SJSA1 (cell line): ENCODE results near the gene PRR36. TPM values are rescaled to one million over a fixed set of nuclear protein-coding genes. Genes with fewer than 3 reads are reported as not detected.

ENCODE experiments used
- DNase-seq, 2 experiments: peaks; one replicate each; pipeline ENCODE4 v3.0.0-alpha.2; 2015 to 2020; ENCODE audit warnings: low spot score in 2 of 2, low read depth in 1 of 2
- H3K27ac ChIP-seq: fragments of 250-450 bp; sonication (Bioruptor Pico); 2 replicates; pipeline ENCODE4 v1.5.1; 2020; ENCODE audit warnings: mild to moderate bottlenecking, moderate library complexity
- H3K27me3 ChIP-seq: fragments of 250-450 bp; sonication (Bioruptor Pico); replicated peaks from 2 replicates; pipeline ENCODE4 v1.5.1; 2020; ENCODE audit warnings: mild to moderate bottlenecking, moderate library complexity
- H3K36me3 ChIP-seq: fragments of 250-450 bp; sonication (Bioruptor Pico); 2 replicates; pipeline ENCODE4 v1.5.1; 2020; ENCODE audit warnings: mild to moderate bottlenecking
- H3K4me1 ChIP-seq: fragments of 250-450 bp; sonication (Bioruptor Pico); replicated peaks from 2 replicates; pipeline ENCODE4 v1.6.1; 2021; ENCODE audit warnings: mild to moderate bottlenecking
- H3K4me3 ChIP-seq: fragments of 250-450 bp; sonication (Bioruptor Pico); 2 replicates; pipeline ENCODE4 v1.5.1; 2020; ENCODE audit warnings: mild to moderate bottlenecking
- H3K9me3 ChIP-seq: fragments of 250-450 bp; sonication (Bioruptor Pico); replicated peaks from 2 replicates; pipeline ENCODE4 v1.5.1; 2020; ENCODE audit warnings: mild to moderate bottlenecking
- total RNA-seq: library from RNA; depleted of rRNA; stranded (reverse); fragments of >200 nt; shearing (Covaris generic); gene quantifications from 2 replicates; pipeline ENCODE4 v1.2.3, GENCODE V29; 2014

PRR36 gene
- total RNA-seq, 1 experiment from 2014 or later = not detected

DNA sequence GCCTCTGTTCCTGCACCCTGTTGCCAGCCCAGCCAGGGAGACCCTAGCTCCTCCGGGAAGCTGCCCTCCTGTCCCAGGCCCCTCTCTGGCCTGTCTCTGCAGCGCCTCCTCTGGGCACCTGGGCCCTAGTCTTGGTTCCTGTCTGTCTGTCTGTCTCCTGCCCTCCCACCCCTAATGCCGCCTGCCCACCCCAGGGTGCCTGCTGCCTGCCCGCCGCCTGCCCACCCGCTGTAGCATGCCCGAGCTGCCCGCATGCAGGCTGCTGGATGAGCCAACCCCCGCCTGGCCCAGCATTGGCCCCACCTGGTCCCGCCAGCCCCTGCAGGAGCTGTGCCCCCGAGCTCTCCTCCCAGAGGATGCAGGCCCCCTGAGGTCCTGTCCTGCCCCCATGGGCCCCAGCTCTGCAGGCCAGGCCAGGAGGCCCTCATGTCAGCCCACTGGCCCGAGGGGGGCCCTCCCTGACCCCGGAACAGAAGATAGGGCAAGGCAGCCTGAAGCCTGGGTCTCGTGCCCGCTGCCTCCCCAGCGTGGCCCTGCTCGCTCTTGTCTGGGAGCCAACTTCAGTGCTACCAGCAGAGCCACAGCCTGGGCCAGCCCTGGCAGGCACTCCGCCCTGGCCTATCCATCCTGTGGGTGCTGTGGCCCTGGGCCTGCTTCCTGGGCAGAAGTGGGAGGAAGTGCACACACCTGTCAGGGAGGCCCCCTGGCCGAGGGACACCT, 34.7 kb upstream of the PRR36 start:
- H3K27ac ChIP-seq = no peak overlapping the region
- H3K27me3 ChIP-seq = no peaks in the 10 kb centered on the region
- H3K4me1 ChIP-seq = peaks cover 8% of the 10 kb centered on the region
- no peak overlapping the region for H3K4me3 ChIP-seq
- DNase-seq = no peak
- no peaks in the 10 kb centered on the region for H3K9me3 ChIP-seq
- peaks cover 55% of the 10 kb centered on the region for H3K36me3 ChIP-seq

DNA sequence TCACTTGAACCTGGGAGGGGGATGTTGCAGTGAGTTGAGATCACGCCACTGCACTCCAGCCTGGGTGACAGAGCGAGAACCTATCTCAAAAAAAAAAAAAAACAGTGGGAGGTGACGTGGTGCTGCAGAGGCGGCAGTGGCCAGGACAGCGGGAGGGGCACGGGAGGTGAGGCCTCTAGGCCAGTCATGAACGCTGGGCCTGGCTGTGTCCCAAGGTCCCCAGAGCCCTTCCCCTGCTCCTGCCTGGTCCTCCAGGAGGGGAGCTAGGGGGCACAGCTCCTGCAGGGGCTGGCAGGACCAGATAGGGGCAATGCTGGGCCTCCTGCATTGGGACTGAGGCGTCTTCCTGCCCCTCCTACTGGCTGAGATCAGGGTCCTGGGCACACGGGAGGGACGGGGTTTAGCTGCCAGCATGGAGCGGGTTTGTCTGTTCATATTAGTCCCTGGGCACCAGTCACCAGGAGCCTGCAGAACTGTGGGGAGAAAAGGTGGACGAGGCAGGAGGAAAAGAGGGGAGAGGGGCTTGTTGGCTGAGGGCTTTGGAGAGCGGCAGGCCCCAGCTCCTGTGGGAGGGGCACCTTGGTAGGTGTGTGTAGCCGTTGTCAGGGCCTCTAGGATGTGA, 34.0 kb upstream of the PRR36 start:
- H3K36me3 ChIP-seq = peaks cover 55% of the 10 kb centered on the region
- H3K27me3 ChIP-seq = no peaks in the 10 kb centered on the region
- H3K9me3 ChIP-seq = no peaks in the 10 kb centered on the region
- H3K4me3 ChIP-seq = no peak overlapping the region
- no peak for DNase-seq
- no peak overlapping the region for H3K27ac ChIP-seq
- H3K4me1 ChIP-seq = peaks cover 9% of the 10 kb centered on the region

DNA sequence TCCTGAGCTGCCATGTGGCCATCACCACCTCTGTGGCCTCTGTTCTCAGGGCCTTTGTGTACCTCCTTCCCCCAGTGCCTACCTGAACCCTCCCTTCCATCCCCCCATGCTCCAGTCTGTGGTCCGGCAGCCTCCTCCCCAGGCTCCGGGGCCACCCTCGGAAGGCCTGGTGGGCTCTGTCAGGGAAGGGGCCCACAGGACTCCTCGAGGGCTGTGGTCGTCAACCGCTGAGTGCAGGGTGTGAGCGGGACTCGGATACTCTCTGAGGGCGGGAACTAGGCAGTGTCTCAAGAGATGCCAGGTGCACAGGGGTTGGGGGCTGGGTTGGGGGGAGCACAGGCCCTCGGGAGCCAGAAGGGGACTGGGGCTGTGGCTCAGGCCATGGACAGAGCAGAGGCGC, 33.4 kb upstream of the PRR36 start:
- H3K36me3 ChIP-seq = peaks cover 52% of the 10 kb centered on the region
- H3K27ac ChIP-seq = no peak overlapping the region
- no peak overlapping the region for H3K4me3 ChIP-seq
- H3K4me1 ChIP-seq = peaks cover 16% of the 10 kb centered on the region
- no peaks in the 10 kb centered on the region for H3K9me3 ChIP-seq
- no peak for DNase-seq
- H3K27me3 ChIP-seq = no peaks in the 10 kb centered on the region

DNA sequence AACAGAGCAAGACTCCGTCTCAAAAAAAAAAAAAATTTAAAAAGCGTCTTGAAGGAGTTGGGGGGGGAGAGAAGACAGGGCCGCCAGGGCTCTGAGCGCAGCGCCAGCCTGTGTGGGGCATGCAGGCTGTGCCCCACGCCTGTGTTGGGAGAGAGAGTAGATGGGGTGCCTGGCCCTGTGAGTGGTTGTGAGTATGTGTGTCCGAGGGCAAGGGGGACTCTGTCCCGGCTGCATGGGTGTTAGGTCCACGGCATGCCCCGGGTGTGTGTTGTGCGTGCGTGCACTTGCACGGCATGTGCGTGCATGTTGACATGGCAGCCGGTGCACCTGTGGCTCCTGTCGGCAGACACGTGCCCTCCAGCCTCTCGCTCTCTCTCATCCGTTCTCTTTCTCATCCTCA, 32.9 kb upstream of the PRR36 start:
- H3K27me3 ChIP-seq = no peaks in the 10 kb centered on the region
- no peaks in the 10 kb centered on the region for H3K9me3 ChIP-seq
- H3K4me3 ChIP-seq = no peak overlapping the region
- no peak overlapping the region for H3K27ac ChIP-seq
- H3K4me1 ChIP-seq = peaks cover 16% of the 10 kb centered on the region
- DNase-seq = no peak
- H3K36me3 ChIP-seq = peaks cover 50% of the 10 kb centered on the region

DNA sequence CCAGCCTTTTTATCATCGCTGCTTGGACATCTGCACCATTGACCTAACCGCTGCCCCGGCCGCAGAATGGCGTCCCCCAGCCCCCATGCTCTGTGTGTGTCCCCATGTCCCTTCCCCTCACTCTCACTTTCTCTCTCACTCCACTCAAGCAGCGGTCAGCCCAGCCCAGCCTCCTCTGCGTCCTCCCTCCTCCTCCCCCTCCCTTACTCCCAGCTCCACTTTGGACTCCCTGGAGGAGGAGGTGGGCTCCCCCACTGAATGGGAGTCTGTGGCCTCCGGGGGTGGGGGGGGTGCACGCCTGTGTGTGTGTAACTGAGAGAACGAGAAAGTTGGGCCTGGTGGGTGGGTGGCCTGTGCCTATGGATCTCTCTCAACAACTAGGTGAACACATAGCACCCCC, 31.7 kb upstream of the PRR36 start:
- H3K27me3 ChIP-seq = no peaks in the 10 kb centered on the region
- no peaks in the 10 kb centered on the region for H3K9me3 ChIP-seq
- peaks cover 16% of the 10 kb centered on the region for H3K4me1 ChIP-seq
- no peak for DNase-seq
- H3K36me3 ChIP-seq = peaks cover 40% of the 10 kb centered on the region
- H3K4me3 ChIP-seq = no peak overlapping the region
- H3K27ac ChIP-seq = no peak overlapping the region

DNA sequence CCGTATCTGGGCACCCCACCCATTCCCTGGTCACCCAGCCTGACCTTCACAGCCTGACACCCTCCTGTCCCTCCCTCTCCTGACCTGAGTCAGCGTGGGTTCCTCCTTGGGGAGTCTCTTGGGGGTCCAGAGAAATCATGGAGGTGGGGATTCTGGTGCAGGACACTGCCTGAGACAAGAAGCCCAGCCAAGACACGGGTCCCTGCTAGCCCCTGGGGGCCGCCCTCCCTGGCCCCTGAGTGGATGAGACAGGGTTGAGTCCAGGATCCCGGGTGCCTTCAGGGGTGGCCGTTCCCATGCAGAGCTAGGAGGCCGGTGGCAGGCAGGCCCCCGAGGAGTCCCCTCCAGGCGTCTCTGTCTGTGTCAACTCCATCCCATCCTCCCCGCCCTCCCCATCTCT, 31.1 kb upstream of the PRR36 start:
- Histone ChIP-seq H3K27ac (no peak overlapping the region), H3K36me3 (peaks cover 34% of the 10 kb centered on the region), H3K27me3 (no peaks in the 10 kb centered on the region), H3K4me3 (no peak overlapping the region), H3K9me3 (no peaks in the 10 kb centered on the region), H3K4me1 (peaks cover 16% of the 10 kb centered on the region)
- DNase-seq = no peak

DNA sequence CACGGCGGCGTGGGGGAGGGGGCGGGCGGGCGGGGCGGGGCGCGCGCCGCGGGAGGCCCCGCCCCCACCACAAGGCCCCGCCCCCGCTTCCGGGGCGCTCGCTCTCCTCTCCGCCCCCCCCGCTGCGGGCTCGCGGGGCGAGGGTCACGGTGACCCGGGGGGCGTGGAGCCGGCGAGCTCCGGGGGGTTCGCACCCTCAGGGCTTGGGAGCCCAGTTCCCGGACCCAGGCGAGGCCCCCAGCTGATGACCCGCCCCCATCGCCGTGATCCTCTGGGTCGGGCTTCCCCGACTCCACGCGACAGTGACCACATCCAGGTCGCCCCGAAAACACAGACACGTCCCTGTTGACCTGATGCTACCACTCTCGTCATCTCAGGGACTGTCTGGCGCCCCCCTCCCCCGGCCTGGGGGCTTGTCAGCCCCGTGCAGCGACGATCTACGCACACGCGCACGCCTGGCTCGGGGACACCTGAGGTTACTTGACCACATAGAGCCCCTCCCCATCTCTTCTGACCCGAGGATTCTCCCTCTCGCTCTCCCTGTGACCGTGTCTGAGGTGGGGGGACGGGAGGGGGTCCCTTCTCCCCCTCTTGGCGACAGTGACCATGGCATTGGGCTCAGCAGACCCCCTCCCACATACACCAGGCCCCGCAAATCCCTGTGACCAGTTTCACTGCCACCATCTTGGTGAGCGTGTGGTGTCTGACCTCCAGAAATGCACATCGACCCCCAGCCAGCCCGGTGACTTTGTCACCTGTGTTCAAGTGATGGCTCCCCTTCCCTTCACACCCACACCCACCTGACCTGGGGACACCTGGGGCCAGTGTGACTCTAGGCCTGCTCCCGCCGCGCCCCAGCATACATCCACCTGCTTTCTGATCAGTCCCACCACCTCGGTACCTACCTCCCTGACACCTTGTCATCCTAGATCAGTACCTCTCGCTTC, 30.2 kb upstream of the PRR36 start:
- no peaks in the 10 kb centered on the region for H3K27me3 ChIP-seq
- peak overlapping the region; percentile 56 for H3K27ac ChIP-seq
- peaks cover 28% of the 10 kb centered on the region for H3K36me3 ChIP-seq
- peaks cover 16% of the 10 kb centered on the region for H3K4me1 ChIP-seq
- no peaks in the 10 kb centered on the region for H3K9me3 ChIP-seq
- H3K4me3 ChIP-seq = peak overlapping the region; percentile 91
- DNase-seq = peak; percentile 54 to 56

DNA sequence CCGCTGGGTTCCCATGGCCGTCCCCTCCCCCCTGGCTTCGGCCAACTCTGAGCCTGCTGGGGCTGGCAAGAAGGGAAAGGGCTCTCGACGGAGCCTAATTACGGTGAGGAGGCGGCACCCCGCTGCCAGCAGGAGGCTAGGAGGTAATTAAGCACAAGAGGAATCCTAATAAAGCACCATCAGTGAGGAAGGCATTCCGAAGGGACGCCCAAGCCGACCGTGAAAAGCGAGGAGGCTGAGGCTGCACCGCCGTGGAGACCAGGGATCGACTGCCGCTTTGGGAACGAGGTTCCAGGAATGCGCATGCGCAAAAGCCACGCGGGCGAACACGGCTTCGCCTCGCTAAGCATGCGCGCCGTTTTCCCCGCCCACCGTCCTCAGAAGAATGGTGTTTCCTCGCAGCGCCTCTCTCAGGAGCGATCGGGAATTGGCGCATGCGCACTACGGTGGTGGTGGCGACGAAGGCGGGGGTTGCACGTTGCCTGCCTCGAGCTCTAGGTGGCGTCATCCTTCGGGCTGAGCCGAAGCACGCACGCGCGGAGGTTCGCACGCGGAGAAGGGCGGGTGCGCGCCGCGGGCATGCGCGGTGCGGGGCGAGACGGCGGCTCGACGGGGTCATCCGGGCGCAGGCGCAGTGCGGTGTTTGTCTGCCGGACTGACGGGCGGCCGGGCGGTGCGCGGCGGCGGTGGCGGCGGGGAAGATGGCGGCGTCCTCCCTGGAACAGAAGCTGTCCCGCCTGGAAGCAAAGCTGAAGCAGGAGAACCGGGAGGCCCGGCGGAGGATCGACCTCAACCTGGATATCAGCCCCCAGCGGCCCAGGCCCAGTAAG, 29.3 kb upstream of the PRR36 start, which contains the start of gene MAP2K7:
Gene MAP2K7 (plus strand): TSS at position 634 of the 830 bp plus-strand sequence. CDS start 68 bp downstream, at position 702.
- DNase-seq = peak; percentile 100
- peaks cover 23% of the 10 kb centered on the region for H3K36me3 ChIP-seq
- H3K4me3 ChIP-seq = peak within 1 kb of the TSS; percentile 91
- no peaks in the 10 kb centered on the region for H3K27me3 ChIP-seq
- H3K9me3 ChIP-seq = no peaks in the 10 kb centered on the region
- peaks cover 16% of the 10 kb centered on the region for H3K4me1 ChIP-seq
- peak within 1 kb of the TSS; percentile 56 for H3K27ac ChIP-seq

DNA sequence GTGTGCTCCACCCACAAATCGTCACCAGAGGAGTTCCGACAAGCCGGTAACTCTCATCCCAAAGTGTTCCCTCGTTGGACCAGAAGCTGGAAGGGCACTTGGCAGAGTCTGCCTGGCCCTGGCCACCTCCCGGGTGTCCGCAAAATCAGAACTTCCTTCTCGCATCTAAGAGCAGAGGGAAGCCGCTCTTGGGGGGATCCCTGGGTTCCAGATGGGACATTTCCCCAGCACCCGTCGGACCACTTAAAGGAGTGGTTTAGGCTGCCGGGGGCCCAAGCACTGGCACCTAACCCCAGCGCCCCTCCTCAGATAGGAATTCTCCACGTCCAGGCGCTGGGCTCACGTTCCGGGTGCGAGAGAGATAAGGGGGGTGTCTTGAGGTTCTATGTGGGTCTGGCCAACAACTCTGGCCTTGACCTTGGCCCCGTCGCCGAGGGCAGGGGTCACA, 28.6 kb upstream of the PRR36 start:
- peaks cover 16% of the 10 kb centered on the region for H3K4me1 ChIP-seq
- H3K4me3 ChIP-seq = peak overlapping the region; percentile 91
- H3K27me3 ChIP-seq = no peaks in the 10 kb centered on the region
- H3K27ac ChIP-seq = no peak overlapping the region
- no peaks in the 10 kb centered on the region for H3K9me3 ChIP-seq
- peaks cover 23% of the 10 kb centered on the region for H3K36me3 ChIP-seq
- no peak for DNase-seq

DNA sequence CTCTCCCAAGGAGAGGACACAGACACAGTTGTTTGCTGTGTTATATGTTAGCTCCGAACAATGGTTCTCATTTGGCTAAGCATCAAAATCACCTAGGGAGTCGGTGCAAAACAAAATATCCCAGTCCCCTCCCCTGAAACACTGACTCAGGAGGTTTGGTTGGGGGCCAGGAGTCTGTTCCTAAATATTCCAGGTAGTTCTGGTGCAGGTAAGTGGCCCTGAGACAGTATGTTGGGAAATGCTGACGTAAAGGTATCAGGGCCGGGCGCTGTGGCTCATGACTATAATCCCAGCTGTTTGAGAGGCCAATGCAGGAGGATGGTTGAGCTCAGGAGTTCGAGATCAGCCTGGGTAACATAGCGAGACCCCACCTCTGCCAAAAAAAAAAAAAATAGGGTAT, 27.1 kb upstream of the PRR36 start:
- DNase-seq = no peak
- Histone ChIP-seq H3K4me3 (no peak overlapping the region), H3K4me1 (peaks cover 16% of the 10 kb centered on the region), H3K9me3 (no peaks in the 10 kb centered on the region), H3K27ac (no peak overlapping the region), H3K27me3 (no peaks in the 10 kb centered on the region), H3K36me3 (peaks cover 16% of the 10 kb centered on the region)

DNA sequence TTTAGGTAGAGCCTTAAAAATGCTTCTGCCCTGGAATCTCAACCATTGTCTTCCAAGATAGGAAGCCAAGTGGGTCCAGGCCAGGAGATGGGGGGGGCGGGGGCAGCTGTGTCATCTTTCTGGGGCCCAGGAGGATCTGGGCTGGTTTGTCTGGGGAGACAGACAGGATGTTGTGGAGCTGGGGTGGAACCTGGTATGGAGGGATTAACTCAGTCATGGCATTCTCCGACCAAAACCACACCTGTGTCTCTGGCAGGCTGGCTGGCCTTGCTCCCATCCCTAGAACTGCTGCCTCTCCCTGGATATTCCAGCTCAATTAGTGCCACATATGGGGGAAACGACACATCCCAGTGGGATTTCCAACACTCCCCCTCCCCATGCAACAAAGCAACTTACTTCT, 26.7 kb upstream of the PRR36 start:
- Histone ChIP-seq H3K9me3 (no peaks in the 10 kb centered on the region), H3K36me3 (peaks cover 12% of the 10 kb centered on the region), H3K27ac (no peak overlapping the region), H3K27me3 (no peaks in the 10 kb centered on the region), H3K4me1 (peaks cover 16% of the 10 kb centered on the region), H3K4me3 (no peak overlapping the region)
- DNase-seq = no peak

DNA sequence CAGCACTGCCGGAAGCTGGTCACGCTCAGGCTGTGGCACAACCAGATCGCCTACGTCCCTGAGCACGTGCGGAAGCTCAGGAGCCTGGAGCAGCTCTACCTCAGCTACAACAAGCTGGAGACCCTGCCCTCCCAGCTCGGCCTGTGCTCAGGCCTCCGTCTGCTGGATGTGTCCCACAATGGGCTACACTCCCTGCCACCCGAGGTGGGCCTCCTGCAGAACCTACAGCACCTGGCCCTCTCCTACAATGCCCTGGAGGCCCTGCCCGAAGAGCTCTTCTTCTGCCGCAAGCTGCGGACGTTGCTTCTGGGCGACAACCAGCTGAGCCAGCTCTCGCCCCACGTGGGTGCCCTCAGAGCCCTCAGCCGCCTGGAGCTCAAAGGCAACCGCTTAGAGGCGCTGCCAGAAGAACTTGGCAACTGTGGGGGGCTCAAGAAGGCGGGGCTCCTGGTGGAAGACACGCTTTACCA, 26.2 kb upstream of the PRR36 start:
- Histone ChIP-seq H3K27me3 (no peaks in the 10 kb centered on the region), H3K36me3 (peaks cover 9% of the 10 kb centered on the region; the same call in 1 of the 2 replicates), H3K27ac (no peak overlapping the region), H3K9me3 (no peaks in the 10 kb centered on the region), H3K4me3 (no peak overlapping the region), H3K4me1 (peaks cover 16% of the 10 kb centered on the region)
- no peak for DNase-seq
